K562 (cell line): ENCODE data around the gene HLA-DMB. TPM values are rescaled to one million over a fixed set of nuclear protein-coding genes. Genes with fewer than 3 reads are reported as not detected.

Source experiments
- ATAC-seq: fragments of 200-7000 bp; cut with Tn5 transposase; 3 replicates; pipeline ENCODE4 v1.9.1; 2020; ENCODE audit warnings: moderate library complexity
- BruUV-seq: library from RNA; stranded (reverse); fragments of 400-500 nt; replicated peaks from 2 replicates; lab custom pipeline; 2021; lab: Mats Ljungman, UMichigan
- CTCF ChIA-PET: fragments of 300-600 bp; formaldehyde crosslinking; extraction: SDS; loops from one replicate; lab custom pipeline; 2021; ENCODE audit warnings: low intra/inter-chr PET ratio; lab: Yijun Ruan, JAX
- POLR2A ChIA-PET: fragments of 300-600, 350-650 bp; sonication (Branson Sonifier 250); formaldehyde crosslinking; extraction: SDS; loops from one replicate; lab custom pipeline; 2021; ENCODE audit warnings: antibody characterized with exemption, inconsistent platforms; lab: Yijun Ruan, JAX
- DNase-seq, 4 experiments: peaks; one replicate each; pipeline versions ENCODE4 v3.0.0 to v3.0.0-alpha.2; 2011 to 2018; ENCODE audit warnings: low spot score in 3 of 4, mixed read lengths in 3 of 4; ENCODE audit errors: extremely low read depth in 1 of 4
- FAIRE-seq: peaks from 2 replicates; lab custom pipeline; 2011; peaks lifted over from hg19 to GRCh38; lab: Jason Lieb, UNC
- H2AFZ ChIP-seq: 2 replicates; pipeline ENCODE4 v1.6.0; 2011; ENCODE audit warnings: low read depth, low read length, control low read depth, inconsistent platforms
- H3K27ac ChIP-seq: fragments of 200-600 bp; 3 replicates; pipeline ENCODE4 v1.8.0; 2011; ENCODE audit warnings: low read depth, mild to moderate bottlenecking, control low read depth, inconsistent platforms, low read length, moderate library complexity, mixed read lengths; ENCODE audit errors: extremely low read depth
- H3K27me3 ChIP-seq, 2 experiments: fragments of 300-600 bp in 1 of 2; 2 replicates in 1 of 2; 3 replicates in 1 of 2; pipeline versions ENCODE4 v1.6.0 to v1.8.0; 2011; ENCODE audit warnings: inconsistent platforms in 2 of 2, low read length in 2 of 2, mild to moderate bottlenecking in 1 of 2, mixed read lengths in 1 of 2, moderate library complexity in 1 of 2; ENCODE audit not compliant: control insufficient read depth in 2 of 2, insufficient read depth in 2 of 2
- H3K36me3 ChIP-seq: fragments of 300-600 bp; 3 replicates; pipeline ENCODE4 v1.8.0; 2011; ENCODE audit warnings: mild to moderate bottlenecking, low read length, inconsistent platforms; ENCODE audit not compliant: control insufficient read depth, insufficient read depth
- H3K4me1 ChIP-seq, 2 experiments: fragments of 200-600 bp in 1 of 2; replicated peaks in 1 of 2; 2 replicates in 1 of 2; 3 replicates in 1 of 2; pipeline versions ENCODE4 v1.5.1 to v1.8.0; 2011; ENCODE audit warnings: inconsistent platforms in 2 of 2, low read length in 2 of 2, mild to moderate bottlenecking in 1 of 2, mixed read lengths in 1 of 2, moderate library complexity in 1 of 2; ENCODE audit not compliant: control insufficient read depth in 2 of 2, insufficient read depth in 2 of 2
- H3K4me2 ChIP-seq: 2 replicates; pipeline ENCODE4 v1.6.1; 2011; ENCODE audit warnings: low read length, control low read depth, inconsistent platforms, mixed read lengths; ENCODE audit not compliant: insufficient read depth
- H3K4me3 ChIP-seq: fragments of 200-600 bp; sonication (generic), shearing (Covaris generic); 2 replicates; pipeline ENCODE4 v1.5.1; 2016; ENCODE audit warnings: control low read depth, inconsistent platforms
- H3K79me2 ChIP-seq: fragments of 200-600 bp; 3 replicates; pipeline ENCODE4 v1.8.0; 2011; ENCODE audit warnings: low read length, inconsistent platforms; ENCODE audit not compliant: control insufficient read depth, insufficient read depth
- H3K9ac ChIP-seq, 2 experiments: 2 replicates each; pipeline versions ENCODE4 v1.6.0 to v1.6.1; 2011; ENCODE audit warnings: low read depth in 2 of 2, low read length in 2 of 2, control low read depth in 1 of 2, inconsistent platforms in 1 of 2, mild to moderate bottlenecking in 1 of 2, mixed read lengths in 1 of 2; ENCODE audit not compliant: insufficient read depth in 1 of 2
- H3K9me1 ChIP-seq: one replicate; pipeline ENCODE4 v1.6.0; 2011; ENCODE audit warnings: inconsistent platforms, mild to moderate bottlenecking, low read length, moderate library complexity; ENCODE audit not compliant: control insufficient read depth, insufficient read depth
- H3K9me3 ChIP-seq: replicated peaks from 2 replicates; pipeline ENCODE4 v1.5.1; 2011; ENCODE audit warnings: low read depth, low read length, inconsistent platforms; ENCODE audit not compliant: control insufficient read depth, insufficient read depth
- H4K20me1 ChIP-seq: replicated peaks from 2 replicates; pipeline ENCODE4 v1.6.1; 2011; ENCODE audit warnings: low read length, inconsistent platforms, mixed read lengths; ENCODE audit not compliant: control insufficient read depth, insufficient read depth
- CSDE1 ChIP-seq, 2 experiments: fragments of 450-650 bp; IDR thresholded peaks; 2 replicates each; pipeline ENCODE4 v1.6.1; 2016; ENCODE audit warnings: mild to moderate bottlenecking in 1 of 2
- HDAC3 ChIP-seq: fragments of 450-650 bp; IDR thresholded peaks from 2 replicates; pipeline ENCODE4 v1.6.1; 2018; ENCODE audit warnings: borderline replicate concordance, mild to moderate bottlenecking, moderate library complexity; ENCODE audit not compliant: partially characterized antibody
- KLF10 ChIP-seq: fragments of 250-450 bp; sonication (Bioruptor Pico); IDR thresholded peaks from 2 replicates; pipeline ENCODE4 v1.6.1; 2021; ENCODE audit warnings: matching md5 sums
- KLF13 ChIP-seq: fragments of 450-650 bp; IDR thresholded peaks from 2 replicates; pipeline ENCODE4 v1.6.1; 2016; ENCODE audit warnings: missing genetic modification characterization, low read depth, mild to moderate bottlenecking, missing compliant biosample characterization, moderate library complexity, borderline replicate concordance
- MECOM ChIP-seq: fragments of 250-450 bp; sonication (Bioruptor Pico); IDR thresholded peaks from 2 replicates; pipeline ENCODE4 v1.8.0; 2022; ENCODE audit warnings: inconsistent platforms
- MLX ChIP-seq, 2 experiments: fragments of 450-650 bp in 1 of 2; sonication (generic) in 1 of 2; formaldehyde crosslinking; conservative IDR thresholded peaks; 2 replicates each; pipeline versions ENCODE4 v1.4.0 to v1.8.1; 2020 to 2022; ENCODE audit warnings: mild to moderate bottlenecking in 1 of 2, missing genetic modification reagents in 1 of 2
- MYBL2 ChIP-seq, 2 experiments: fragments of 450-650 bp in 1 of 2; sonication (generic) in 1 of 2; formaldehyde crosslinking in 1 of 2; IDR thresholded peaks; 2 replicates each; pipeline versions ENCODE4 v1.6.1 to v1.8.1; 2017 to 2022; ENCODE audit warnings: borderline replicate concordance in 1 of 2, inconsistent platforms in 1 of 2, low read depth in 1 of 2, mild to moderate bottlenecking in 1 of 2, missing genetic modification reagents in 1 of 2, moderate library complexity in 1 of 2
- THRAP3 ChIP-seq: fragments of 450-650 bp; IDR thresholded peaks from 2 replicates; pipeline ENCODE4 v1.6.1; 2016; ENCODE audit warnings: mild to moderate bottlenecking, inconsistent platforms, borderline replicate concordance
- ZBTB40 ChIP-seq, 2 experiments: fragments of 450-650 bp in 1 of 2; sonication (generic) in 1 of 2; formaldehyde crosslinking in 1 of 2; IDR thresholded peaks; 2 replicates each; pipeline versions ENCODE4 v1.7.1 to v1.9.0; 2016 to 2022; ENCODE audit warnings: inconsistent platforms in 1 of 2, mild to moderate bottlenecking in 1 of 2, missing genetic modification reagents in 1 of 2
- ZBTB7A ChIP-seq: IDR thresholded peaks from 2 replicates; pipeline ENCODE4 v1.6.1; 2011; ENCODE audit warnings: low read depth, mild to moderate bottlenecking, low read length, moderate library complexity, borderline replicate concordance; ENCODE audit not compliant: control insufficient read depth
- ZNF354B ChIP-seq: fragments of 250-450 bp; sonication (Bioruptor Pico); IDR thresholded peaks from 2 replicates; pipeline ENCODE4 v1.4.0; 2020
- ZNF41 ChIP-seq: fragments of 250-450 bp; sonication (Bioruptor Pico); conservative IDR thresholded peaks from 2 replicates; pipeline ENCODE4 v1.4.0; 2020; ENCODE audit warnings: mild to moderate bottlenecking
- WGBS: fragments of 100-300 bp; shearing (Covaris generic); methylation state at CpG from one replicate; pipeline ENCODE4 v1.1.6; 2016; ENCODE audit warnings: low coverage, mixed read lengths; ENCODE audit not compliant: insufficient coverage; ENCODE audit errors: missing lambda C conversion rate; 5-methylcytosine and 5-hydroxymethylcytosine counted together
- in situ Hi-C: fragments of 300-500 bp; cut with MboI; formaldehyde crosslinking; loops from 4 replicates; pipeline ENCODE4 v1.15.0; 2018; ENCODE audit warnings: inconsistent platforms, mixed read lengths
- intact Hi-C: fragments of 100-400 bp; cut with micrococcal nuclease; formaldehyde crosslinking; loops from 2 replicates; pipeline ENCODE4 v1.14.2; 2022
- polyA plus RNA-seq, 8 experiments: library from polyadenylated mRNA; depleted of rRNA in 4 of 8; stranded (reverse) in 5 of 8; unstranded in 3 of 8; fragments of >200 nt; fragmentation: Nextera tagmentation in 2 of 8; fragmentation: Illumina TruSeq in 1 of 8; extraction: Ambion mirVana in 2 of 8; extraction: Trizol in 1 of 8; gene quantifications; 2 replicates each; pipeline versions ENCODE4 v1.2.1 to v1.2.3, GENCODE V29; 2011 to 2014; ENCODE audit warnings: inconsistent platforms in 1 of 8, missing spikeins in 1 of 8
- total RNA-seq, 7 experiments: library from RNA; depleted of rRNA in 6 of 7; stranded (reverse); fragments of >200 nt in 6 of 7; fragmentation: Illumina TruSeq in 2 of 7; extraction: Trizol in 2 of 7; gene quantifications; 2 replicates each; pipeline versions ENCODE4 v1.2.1 to v1.2.3, GENCODE V29; 2011 to 2021; ENCODE audit warnings: low replicate concordance in 1 of 7

The HLA-DMB gene
- total and polyA plus RNA-seq, 9 of the 15 experiments (the other 6 are each of a cell fraction or from before 2014, with no cell fraction given) = 0.38 TPM; not detected in 8

GRCh38 chr6:32971242-32971580 is 30.4 kb upstream of the HLA-DMB start:
- Histone ChIP-seq H3K4me3 (peak overlapping the region; percentile 70), H3K9me1 (peaks cover 11% of the 10 kb centered on the region), H3K27me3 (no peaks in the 10 kb centered on the region), H3K79me2 (peaks cover 92% of the 10 kb centered on the region), H3K27ac (peak overlapping the region; percentile 99), H3K36me3 (peaks cover 47% of the 10 kb centered on the region), H3K4me1 (peaks cover 24% of the 10 kb centered on the region in 2 experiments), H2AFZ (peak overlapping the region; percentile 57; the same call in 1 of the 2 replicates), H4K20me1 (peaks cover 41% of the 10 kb centered on the region), H3K4me2 (peak overlapping the region; percentile 94), H3K9ac (peak overlapping the region; percentile 99 to 100), H3K9me3 (no peaks in the 10 kb centered on the region)
- DNase-seq = no peak
- in situ Hi-C loops = loop anchor here (25.0 kb wide), 1 partner anchor 1434 kb away; the partner anchor contains the start of genes ATP6V1G2, DDX39B, MCCD1 and NFKBIL1
- no peak for FAIRE-seq
- ATAC-seq = no peak
- CTCF ChIA-PET = no interaction called here
- no TSS peak for BruUV-seq
- intact Hi-C loops = loop anchor here (5.0 kb wide), 1 partner anchor 774 kb away; no protein-coding TSS in a partner anchor
- WGBS = under 1% methylated on average over 15 of the region's 15 CpGs
- POLR2A ChIA-PET = interaction anchor here (0.6 to 13.4 kb wide), 52 partner anchors 8 to 1233 kb away, joined by 3 to 384 read pairs (median 5); partner anchors contain the start of genes HLA-DMA, HSD17B8, HSPA1B and PSMB8
- TF ChIP-seq KLF10 (peak; percentile 40; the same call in 1 of the 2 replicates), THRAP3 (peak; percentile 86), ZBTB40 (IDR thresholded peaks at IDR 0.05) (peak; percentile 72), ZBTB40 (CRISPR knock-in tag; IDR thresholded peaks at IDR 0.05) (no peak), ZNF41 (CRISPR knock-in tag) (no peak), MLX (CRISPR knock-in tag; conservative IDR thresholded peaks at IDR 0.05) (no peak), ZNF354B (CRISPR knock-in tag) (no peak), KLF13 (no peak), CSDE1 (IDR thresholded peaks at IDR 0.05) (peak in 1 of 2 experiments; percentile 80; a peak in 1 of 4 replicates), MECOM (CRISPR knock-in tag) (0 out of 2 replicates have a peak, but pooled peaks have one; percentile 9), HDAC3 (no peak), MYBL2 (IDR thresholded peaks at IDR 0.05; ENCODE audit: low read depth) (no peak), MYBL2 (CRISPR knock-in tag; IDR thresholded peaks at IDR 0.05; ENCODE audit: borderline replicate concordance) (no peak), ZBTB7A (no peak)
